ENCODE measurements around the gene B4GALT1. TPM values are rescaled to one million over a fixed set of nuclear protein-coding genes. Genes with fewer than 3 reads are reported as not detected.

B4GALT1 gene
- total RNA-seq, 4 donors from 2014 or later: 40.9 to 59.6 (median 46.3) TPM

DNA sequence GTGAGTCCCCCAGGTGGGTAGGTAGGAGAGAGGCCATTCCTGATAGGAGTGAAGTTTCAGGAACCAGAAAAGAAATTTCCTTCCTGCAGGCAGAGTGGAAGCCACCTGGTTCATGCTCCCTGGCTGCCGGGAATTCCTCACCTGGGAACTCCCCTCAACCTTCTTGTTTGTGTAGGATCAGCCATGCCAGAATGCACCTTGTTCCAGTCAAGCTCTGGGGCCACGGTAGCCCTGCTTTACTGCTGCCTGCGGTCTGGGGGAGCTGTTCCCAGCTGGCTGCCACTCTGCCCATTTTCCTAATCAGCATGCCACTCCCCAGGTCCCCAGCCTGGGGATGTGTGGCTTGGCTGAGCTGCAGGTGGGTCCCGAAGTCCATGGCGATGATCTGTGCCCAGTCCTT lies 18.7 kb upstream of the B4GALT1 start:
- H3K4me3 ChIP-seq (ENCODE audit: low read depth, poor library complexity, severe bottlenecking): no peak overlapping the region
- intact Hi-C loops (cut with DNase I; ENCODE audit: low total_unique reads): no loop called here
- no peak for DNase-seq (ENCODE audit: low spot score in 2 of 2)
- no peak for TF ChIP-seq POLR2A (IDR thresholded peaks at IDR 0.05)
- TF ChIP-seq, protein P1, sequence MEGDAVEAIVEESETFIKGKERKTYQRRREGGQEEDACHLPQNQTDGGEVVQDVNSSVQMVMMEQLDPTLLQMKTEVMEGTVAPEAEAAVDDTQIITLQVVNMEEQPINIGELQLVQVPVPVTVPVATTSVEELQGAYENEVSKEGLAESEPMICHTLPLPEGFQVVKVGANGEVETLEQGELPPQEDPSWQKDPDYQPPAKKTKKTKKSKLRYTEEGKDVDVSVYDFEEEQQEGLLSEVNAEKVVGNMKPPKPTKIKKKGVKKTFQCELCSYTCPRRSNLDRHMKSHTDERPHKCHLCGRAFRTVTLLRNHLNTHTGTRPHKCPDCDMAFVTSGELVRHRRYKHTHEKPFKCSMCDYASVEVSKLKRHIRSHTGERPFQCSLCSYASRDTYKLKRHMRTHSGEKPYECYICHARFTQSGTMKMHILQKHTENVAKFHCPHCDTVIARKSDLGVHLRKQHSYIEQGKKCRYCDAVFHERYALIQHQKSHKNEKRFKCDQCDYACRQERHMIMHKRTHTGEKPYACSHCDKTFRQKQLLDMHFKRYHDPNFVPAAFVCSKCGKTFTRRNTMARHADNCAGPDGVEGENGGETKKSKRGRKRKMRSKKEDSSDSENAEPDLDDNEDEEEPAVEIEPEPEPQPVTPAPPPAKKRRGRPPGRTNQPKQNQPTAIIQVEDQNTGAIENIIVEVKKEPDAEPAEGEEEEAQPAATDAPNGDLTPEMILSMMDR (IDR thresholded peaks at IDR 0.05): no peak
- 43 to 50% methylated on average over 5 of the region's 5 CpGs for WGBS, 2 donors

DNA sequence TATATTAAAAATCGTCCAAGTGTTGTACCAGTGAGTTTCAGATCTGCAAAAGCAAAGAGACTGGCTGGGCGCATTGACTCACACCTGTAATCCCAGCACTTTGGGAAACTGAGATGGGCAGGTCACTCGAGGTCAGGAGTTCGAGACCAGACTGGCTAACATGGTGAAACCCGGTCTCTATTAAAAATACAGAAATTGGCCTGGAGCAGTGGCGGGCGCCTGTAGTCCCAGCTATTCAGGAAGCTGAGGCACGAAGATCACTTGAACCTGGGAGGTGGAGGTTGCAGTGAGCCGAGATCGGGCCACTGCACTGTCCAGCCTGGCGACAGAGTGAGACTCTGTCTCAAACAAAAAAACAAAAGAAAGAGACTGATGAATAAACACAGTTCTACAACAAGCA lies 18.3 kb upstream of the B4GALT1 start:
- 54 to 70% methylated on average over 11 of the region's 11 CpGs for WGBS, 2 donors
- intact Hi-C loops (cut with DNase I; ENCODE audit: low total_unique reads): no loop called here
- DNase-seq (ENCODE audit: low spot score in 2 of 2): no peak

DNA sequence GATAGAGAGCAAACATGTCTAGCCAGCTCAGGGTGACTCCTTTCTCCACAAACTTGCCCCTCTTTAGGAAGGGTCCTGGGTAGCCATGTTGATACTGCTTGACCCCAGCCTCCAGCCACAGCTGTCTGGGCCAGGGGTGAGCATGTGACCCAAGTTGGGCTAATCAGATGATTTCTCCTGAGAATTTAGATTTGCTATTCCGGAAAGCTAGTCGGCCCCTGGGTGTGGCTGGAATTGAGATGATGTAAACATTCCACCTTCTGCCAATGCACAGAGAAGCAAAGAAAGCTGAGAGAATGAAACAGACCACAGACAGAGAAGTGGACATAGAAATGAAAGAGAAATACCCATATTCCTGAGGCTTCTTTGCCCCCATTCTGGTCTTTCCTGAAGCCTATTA lies 17.8 kb upstream of the B4GALT1 start:
- intact Hi-C loops (cut with DNase I; ENCODE audit: low total_unique reads): no loop called here
- TF ChIP-seq, protein P1 (IDR thresholded peaks at IDR 0.05): no peak
- no peak for TF ChIP-seq POLR2A (IDR thresholded peaks at IDR 0.05)
- no peak overlapping the region for H3K4me3 ChIP-seq (ENCODE audit: low read depth, poor library complexity, severe bottlenecking)
- no peak for DNase-seq (ENCODE audit: low spot score in 2 of 2)
- 22 to 26% methylated on average over 2 of the region's 2 CpGs for WGBS, 2 donors

More for the DNA sequence above, 18.3 kb upstream of the B4GALT1 start:
- TF ChIP-seq POLR2A (IDR thresholded peaks at IDR 0.05): no peak
- TF ChIP-seq, protein P1 (IDR thresholded peaks at IDR 0.05): no peak
- H3K4me3 ChIP-seq (ENCODE audit: low read depth, poor library complexity, severe bottlenecking): no peak overlapping the region

DNA sequence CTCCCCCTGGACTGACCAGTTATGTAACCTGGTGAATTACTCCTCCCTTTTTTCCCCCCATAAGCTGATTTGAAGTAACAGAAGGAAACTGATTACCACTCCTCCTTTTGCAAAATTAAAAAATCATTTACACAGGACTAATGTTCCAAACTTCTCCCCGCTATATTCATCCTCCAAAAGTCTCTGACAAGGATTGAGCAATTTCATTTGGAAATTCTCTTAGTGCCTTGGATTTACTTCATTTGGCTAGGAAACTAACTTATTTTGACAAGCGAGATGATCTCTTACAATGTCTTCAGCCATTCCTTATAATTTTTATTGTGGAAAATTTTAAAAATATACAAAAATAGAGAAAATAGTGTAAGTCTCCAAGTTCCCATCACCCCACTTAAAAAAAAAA lies 15.4 kb upstream of the B4GALT1 start:
- intact Hi-C loops (cut with DNase I; ENCODE audit: low total_unique reads): no loop called here
- no peak for DNase-seq (ENCODE audit: low spot score in 2 of 2)
- H3K4me3 ChIP-seq (ENCODE audit: low read depth, poor library complexity, severe bottlenecking): no peak overlapping the region
- WGBS, 2 donors: 68 to 75% methylated on average over 2 of the region's 2 CpGs
- no peak for TF ChIP-seq POLR2A (IDR thresholded peaks at IDR 0.05)
- TF ChIP-seq, protein P1 (IDR thresholded peaks at IDR 0.05): no peak

DNA sequence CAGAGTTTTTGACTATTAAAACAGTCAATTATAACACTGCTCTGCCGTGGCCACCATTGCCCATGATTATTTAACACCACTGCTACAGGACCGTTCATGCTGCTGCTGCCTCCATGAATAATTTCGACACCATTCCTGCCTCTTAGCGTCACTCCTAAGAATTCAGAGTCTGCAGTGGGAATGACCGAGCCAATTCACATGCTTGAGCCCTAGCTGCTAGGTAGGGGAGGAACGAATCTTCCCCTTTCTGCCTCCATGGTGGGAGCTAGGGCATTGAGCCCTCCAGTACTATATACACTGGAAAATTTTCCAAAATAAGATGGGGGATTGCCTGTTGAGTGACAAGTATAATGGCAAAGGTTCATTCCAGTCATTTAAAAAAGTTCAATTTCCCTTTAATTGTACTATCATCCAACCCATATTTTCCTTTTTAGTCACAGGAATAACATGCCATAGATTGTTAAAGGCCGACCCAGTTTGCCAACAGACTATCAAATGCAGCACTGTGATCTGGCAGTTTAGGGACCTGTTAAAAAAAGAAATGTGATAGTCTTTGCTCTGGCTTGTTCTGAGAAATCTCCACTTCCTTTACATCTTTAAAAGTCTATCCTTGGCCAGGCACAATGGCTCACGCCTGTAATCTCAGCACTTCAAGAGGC lies 13.5 kb upstream of the B4GALT1 start:
- no peak overlapping the region for H3K4me3 ChIP-seq (ENCODE audit: low read depth, poor library complexity, severe bottlenecking)
- WGBS, 2 donors: 46 to 54% methylated on average over 8 of the region's 8 CpGs
- intact Hi-C loops (cut with DNase I; ENCODE audit: low total_unique reads): no loop called here
- no peak for DNase-seq (ENCODE audit: low spot score in 2 of 2)
- TF ChIP-seq, protein P1 (IDR thresholded peaks at IDR 0.05): no peak
- no peak for TF ChIP-seq POLR2A (IDR thresholded peaks at IDR 0.05)

All from lower leg skin (tissue), 4 donors.